H1 (cell line): ENCODE measurements around the gene LACTB. TPM values are rescaled to one million over a fixed set of nuclear protein-coding genes. Genes with fewer than 3 reads are reported as not detected.

Experiments
- CTCF ChIA-PET: fragments of 300-600 bp; sonication (Branson Sonifier 250); formaldehyde crosslinking; loops from one replicate; lab custom pipeline; 2021; ENCODE audit not compliant: partially characterized antibody; lab: Charles Lee
- POLR2A ChIA-PET: fragments of 300-600 bp; sonication (Branson Sonifier 250); formaldehyde crosslinking; loops from one replicate; lab custom pipeline; 2021; ENCODE audit warnings: inconsistent platforms; ENCODE audit not compliant: partially characterized antibody; lab: Charles Lee
- DNase-seq, 2 experiments: peaks; one replicate each; pipeline versions ENCODE4 v3.0.0 to v3.0.0-alpha.2; 2010 to 2022; ENCODE audit warnings: low spot score in 2 of 2, low read depth in 1 of 2, mixed read lengths in 1 of 2
- FAIRE-seq: peaks from 2 replicates; lab custom pipeline; 2011; peaks lifted over from hg19 to GRCh38; lab: Jason Lieb, UNC
- H2AFZ ChIP-seq: 2 replicates; pipeline ENCODE4 v1.8.1; 2012; ENCODE audit warnings: low read length, inconsistent platforms
- H2AK5ac ChIP-seq: 2 replicates; pipeline ENCODE4 v1.6.1; 2013; ENCODE audit warnings: low read depth, low read length
- H2BK120ac ChIP-seq: replicated peaks from 2 replicates; pipeline ENCODE3; 2013; ENCODE audit warnings: low read depth, low read length, inconsistent platforms
- H2BK12ac ChIP-seq: 2 replicates; pipeline ENCODE4 v1.6.1; 2013; ENCODE audit warnings: low read depth, low read length
- H2BK15ac ChIP-seq: 2 replicates; pipeline ENCODE4 v1.6.1; 2013; ENCODE audit warnings: low read length
- H2BK20ac ChIP-seq: 2 replicates; pipeline ENCODE4 v1.6.1; 2013; ENCODE audit warnings: low read length
- H2BK5ac ChIP-seq: 2 replicates; pipeline ENCODE4 v1.6.1; 2013; ENCODE audit warnings: low read depth, low read length
- H3K14ac ChIP-seq: 2 replicates; pipeline ENCODE4 v1.6.1; 2013; ENCODE audit warnings: inconsistent platforms; ENCODE audit not compliant: insufficient read length
- H3K18ac ChIP-seq: 2 replicates; pipeline ENCODE4 v1.6.1; 2013; ENCODE audit warnings: low read length; ENCODE audit errors: extremely low read depth
- H3K23ac ChIP-seq: 2 replicates; pipeline ENCODE4 v1.6.1; 2013; ENCODE audit warnings: inconsistent platforms; ENCODE audit not compliant: insufficient read length
- H3K23me2 ChIP-seq: 2 replicates; pipeline ENCODE4 v1.6.1; 2013; ENCODE audit warnings: low read depth, low read length
- H3K27ac ChIP-seq: 2 replicates; pipeline ENCODE4 v1.6.1; 2011; ENCODE audit warnings: low read depth, low read length, inconsistent platforms
- H3K27me3 ChIP-seq, 4 experiments: replicated peaks in 1 of 4; 1 replicate in 1 of 4; 2 replicates in 3 of 4; pipeline versions ENCODE4 v1.6.1 to v1.8.1; 2011 to 2013; ENCODE audit warnings: low read length in 3 of 4, mild to moderate bottlenecking in 3 of 4, inconsistent platforms in 2 of 4, mixed read lengths in 2 of 4, moderate library complexity in 1 of 4; ENCODE audit not compliant: control insufficient read depth in 3 of 4, insufficient read depth in 3 of 4; ENCODE audit errors: extremely low read depth in 1 of 4
- H3K36me3 ChIP-seq, 4 experiments: 2 replicates each; pipeline versions ENCODE4 v1.6.1 to v1.8.1; 2011 to 2013; ENCODE audit warnings: mild to moderate bottlenecking in 4 of 4, low read length in 3 of 4, moderate library complexity in 2 of 4, control low read depth in 1 of 4, inconsistent platforms in 1 of 4; ENCODE audit not compliant: insufficient read depth in 4 of 4, control insufficient read depth in 2 of 4
- H3K4ac ChIP-seq: replicated peaks from 2 replicates; pipeline ENCODE3; 2013; ENCODE audit warnings: low read length, low read depth, mixed read lengths, inconsistent platforms; ENCODE audit not compliant: insufficient read length
- H3K4me1 ChIP-seq, 4 experiments: replicated peaks in 1 of 4; 1 replicate in 1 of 4; 2 replicates in 3 of 4; pipeline versions ENCODE4 v1.6.1 to v1.8.1; 2011 to 2013; ENCODE audit warnings: low read length in 3 of 4, inconsistent platforms in 2 of 4, mixed read lengths in 1 of 4; ENCODE audit not compliant: insufficient read depth in 4 of 4, control insufficient read depth in 3 of 4
- H3K4me2 ChIP-seq, 2 experiments: 2 replicates each; pipeline versions ENCODE4 v1.6.1 to v1.8.1; 2011 to 2013; ENCODE audit warnings: low read depth in 2 of 2, low read length in 2 of 2, control low read depth in 1 of 2, inconsistent platforms in 1 of 2, mild to moderate bottlenecking in 1 of 2; ENCODE audit not compliant: insufficient read depth in 1 of 2
- H3K4me3 ChIP-seq, 4 experiments: fragments of 200-600, 300-600 bp in 1 of 4; sonication (generic), shearing (Covaris generic), sonication (Bioruptor Twin) in 1 of 4; 2 replicates each; pipeline versions ENCODE4 v1.5.1 to v1.8.1; 2011 to 2016; ENCODE audit warnings: low read length in 4 of 4, low read depth in 3 of 4, control low read depth in 2 of 4, inconsistent platforms in 2 of 4, mild to moderate bottlenecking in 2 of 4, mixed read lengths in 1 of 4, moderate library complexity in 1 of 4; ENCODE audit not compliant: insufficient read depth in 2 of 4; ENCODE audit errors: extremely low read depth in 1 of 4
- H3K56ac ChIP-seq: replicated peaks from 2 replicates; pipeline ENCODE3; 2013; ENCODE audit warnings: low read depth, mild to moderate bottlenecking, mixed read lengths, low read length, inconsistent platforms; ENCODE audit not compliant: insufficient read length
- H3K79me1 ChIP-seq: 2 replicates; pipeline ENCODE4 v1.6.1; 2013; ENCODE audit warnings: low read depth, low read length, control low read depth
- H3K79me2 ChIP-seq, 2 experiments: 2 replicates each; pipeline versions ENCODE4 v1.6.1 to v1.8.1; 2012 to 2013; ENCODE audit warnings: low read length in 2 of 2, mild to moderate bottlenecking in 2 of 2, inconsistent platforms in 1 of 2; ENCODE audit not compliant: insufficient read depth in 2 of 2, control insufficient read depth in 1 of 2
- H3K9ac ChIP-seq, 4 experiments: replicated peaks in 1 of 4; 1 replicate in 1 of 4; 2 replicates in 3 of 4; pipeline versions ENCODE4 v1.6.1 to v1.8.1; 2011 to 2013; ENCODE audit warnings: low read depth in 3 of 4, low read length in 3 of 4, control low read depth in 2 of 4, mild to moderate bottlenecking in 2 of 4, moderate library complexity in 2 of 4, inconsistent platforms in 1 of 4; ENCODE audit errors: extremely low read depth in 1 of 4
- H3K9me3 ChIP-seq, 2 experiments: 2 replicates each; pipeline versions ENCODE4 v1.6.1 to v1.8.1; 2012 to 2013; ENCODE audit warnings: mild to moderate bottlenecking in 2 of 2, moderate library complexity in 2 of 2, control low read depth in 1 of 2, inconsistent platforms in 1 of 2, low read depth in 1 of 2, low read length in 1 of 2, mixed read lengths in 1 of 2; ENCODE audit not compliant: insufficient read depth in 2 of 2
- H4K20me1 ChIP-seq, 2 experiments: replicated peaks in 1 of 2; 2 replicates each; pipeline versions ENCODE3 to v1.8.1; 2011 to 2013; ENCODE audit warnings: inconsistent platforms in 2 of 2, low read length in 2 of 2, mild to moderate bottlenecking in 1 of 2; ENCODE audit not compliant: insufficient read depth in 2 of 2, control insufficient read depth in 1 of 2
- H4K5ac ChIP-seq: 2 replicates; pipeline ENCODE4 v1.6.1; 2013; ENCODE audit warnings: low read length, low read depth, mixed read lengths, inconsistent platforms; ENCODE audit not compliant: insufficient read length
- H4K8ac ChIP-seq: 2 replicates; pipeline ENCODE4 v1.8.0; 2013; ENCODE audit warnings: mild to moderate bottlenecking, moderate library complexity, low read length, inconsistent platforms; ENCODE audit not compliant: insufficient read depth; ENCODE audit errors: extremely low read depth
- H4K91ac ChIP-seq: replicated peaks from 2 replicates; pipeline ENCODE3; 2013; ENCODE audit warnings: low read length, mixed read lengths, inconsistent platforms; ENCODE audit not compliant: insufficient read length
- CEBPB ChIP-seq: IDR thresholded peaks from 2 replicates; pipeline ENCODE4 v1.6.1; 2012; ENCODE audit warnings: low read depth, low read length
- GABPA ChIP-seq: IDR thresholded peaks from 2 replicates; pipeline ENCODE4 v1.6.1; 2011; ENCODE audit warnings: mild to moderate bottlenecking, low read length, moderate library complexity, borderline replicate concordance; ENCODE audit not compliant: insufficient read depth
- KDM4A ChIP-seq: IDR thresholded peaks from one replicate; pipeline ENCODE4 v1.7.1; 2012; ENCODE audit warnings: low read depth, mild to moderate bottlenecking, moderate library complexity, low read length, inconsistent platforms; ENCODE audit not compliant: severe bottlenecking
- MAX ChIP-seq: IDR thresholded peaks from 2 replicates; pipeline ENCODE4 v1.6.1; 2012; ENCODE audit warnings: inconsistent platforms
- RNF2 ChIP-seq: fragments of 200-900, 300-1000 bp; sonication (generic); IDR thresholded peaks from 2 replicates; pipeline ENCODE4 v1.7.1; 2016; ENCODE audit warnings: borderline replicate concordance, low read depth, mild to moderate bottlenecking, antibody characterized with exemption, low read length; ENCODE audit not compliant: poor library complexity, severe bottlenecking; ENCODE audit errors: missing control alignments
- WGBS, 2 experiments: shearing (Covaris generic) in 1 of 2; methylation state at CpG; one replicate each; pipeline versions ENCODE4 v1.1.6 to v1.1.7; 2013 to 2015; ENCODE audit warnings: low lambda C conversion rate in 2 of 2, mixed read lengths in 2 of 2, inconsistent platforms in 1 of 2, low coverage in 1 of 2, missing lambda C conversion rate in 1 of 2; ENCODE audit not compliant: insufficient replicate concordance in 2 of 2, insufficient coverage in 1 of 2, insufficient read length in 1 of 2; ENCODE audit errors: extremely low coverage in 1 of 2, missing lambda C conversion rate in 1 of 2; 5-methylcytosine and 5-hydroxymethylcytosine counted together
- polyA plus RNA-seq, 7 experiments: library from polyadenylated mRNA; depleted of rRNA in 3 of 7; stranded (reverse) in 5 of 7; unstranded in 2 of 7; fragments of >200 nt in 5 of 7; fragments of 200-250 nt in 2 of 7; gene quantifications; 1 replicate in 5 of 7; 2 replicates in 1 of 7; 4 replicates in 1 of 7; pipeline versions ENCODE4 v1.2.1 to v1.2.3, GENCODE V29; 2011 to 2013; ENCODE audit warnings: missing spikeins in 2 of 7, mixed read lengths in 2 of 7
- total RNA-seq: library from RNA; stranded (reverse); fragmentation: NEBNext Ultra II Directional; extraction: Animal tissue kit (Norgen Biotek cat#: 25700); gene quantifications from 2 replicates; pipeline ENCODE4 v1.2.1, GENCODE V29; 2021

LACTB gene
- total and polyA plus RNA-seq, 2 of the 8 experiments (the other 6 are each of a cell fraction or from before 2014, with no cell fraction given), result 5.8 to 14.9 TPM

- H4K20me1 ChIP-seq, result no peaks in the 10 kb centered on the region
- 88% methylated on average over 2 of the region's 2 CpGs; no CpG with 5 or more reads in 1 of the 2 experiments for WGBS, 2 experiments
- H3K14ac ChIP-seq, result no peak overlapping the region
- FAIRE-seq (no peak), DNase-seq (no peak)
- no peak overlapping the region for H4K91ac ChIP-seq
- no peak overlapping the region for H2BK120ac ChIP-seq
- no peak overlapping the region for H3K4me2 ChIP-seq
- H3K56ac ChIP-seq, result no peak overlapping the region
- no peak overlapping the region for H3K27ac ChIP-seq
- no peak overlapping the region for H2AK5ac ChIP-seq
- no peaks in the 10 kb centered on the region for H3K79me1 ChIP-seq
- no peak overlapping the region for H3K4ac ChIP-seq
- no peak overlapping the region for H3K23ac ChIP-seq
- H3K9ac ChIP-seq, result no peak overlapping the region
- H3K23me2 ChIP-seq, result peaks cover 3% of the 10 kb centered on the region; the same call in 1 of the 2 replicates
- no peak overlapping the region for H3K4me3 ChIP-seq
- no peak overlapping the region for H3K18ac ChIP-seq
- H2BK20ac ChIP-seq, result no peak overlapping the region
- H4K8ac ChIP-seq, result no peak overlapping the region
- no peaks in the 10 kb centered on the region for H3K36me3 ChIP-seq
- H3K9me3 ChIP-seq, result no peaks in the 10 kb centered on the region
- ChIA-PET POLR2A (no interaction called here), CTCF (interaction anchor here (0.6 kb wide), 1 partner anchor 47 kb away, joined by 3 read pairs; no protein-coding TSS in a partner anchor)
- no peaks in the 10 kb centered on the region for H3K79me2 ChIP-seq
- TF ChIP-seq RNF2 (no peak), KDM4A (no peak), MAX (no peak), CEBPB (no peak), GABPA (no peak)
- TF ChIP-seq, all 59 proteins: peak for 0
- Histone ChIP-seq H3K4me1 (no peaks in the 10 kb centered on the region), H2BK15ac (no peak overlapping the region), H2BK12ac (no peak overlapping the region), H4K5ac (no peak overlapping the region), H2BK5ac (no peak overlapping the region), H2AFZ (no peak overlapping the region), H3K27me3 (no peaks in the 10 kb centered on the region)
Observed at GRCh38 chr15:63140936-63141335, 19.3 kb downstream of the LACTB start.
